Upper lobe of left lung (tissue), 6 donors: ENCODE results near the gene SLC26A11. TPM values are rescaled to one million over a fixed set of nuclear protein-coding genes. Genes with fewer than 3 reads are reported as not detected.

Experiments used
- ATAC-seq, 2 donors: fragments of 200-7000 bp; cut with Tn5 transposase; one replicate each; pipeline ENCODE4 v1.9.1; 2022; ENCODE audit warnings: mild to moderate bottlenecking in 2 of 2, moderate library complexity in 2 of 2; ENCODE audit not compliant: low FRiP score in 2 of 2
- DNase-seq, 2 donors: peaks; one replicate each; pipeline ENCODE4 v3.0.0-alpha.2; 2019 to 2020
- H3K27ac ChIP-seq, 4 donors: fragments of 200-600 bp; sonication (generic); one replicate each; pipeline ENCODE4 v1.5.1; 2016 to 2019
- H3K27me3 ChIP-seq, 4 donors: fragments of 200-600 bp; sonication (generic); one replicate each; pipeline ENCODE4 v1.5.1; 2017 to 2019
- H3K36me3 ChIP-seq, 4 donors: fragments of 200-600 bp; sonication (generic); one replicate each; pipeline ENCODE4 v1.5.1; 2016 to 2019
- H3K4me1 ChIP-seq, 4 donors: fragments of 200-600 bp; sonication (generic); one replicate each; pipeline ENCODE4 v1.5.1; 2018 to 2019
- H3K4me3 ChIP-seq, 4 donors: fragments of 200-600 bp; sonication (generic); one replicate each; pipeline ENCODE4 v1.5.1; 2017 to 2019; ENCODE audit warnings: mild to moderate bottlenecking in 2 of 4, moderate library complexity in 1 of 4
- H3K9me3 ChIP-seq, 4 donors: fragments of 200-600 bp; sonication (generic); one replicate each; pipeline ENCODE4 v1.5.1; 2018 to 2019
- CTCF ChIP-seq, 6 experiments: fragments of 450-650 bp in 4 of 6; fragments of 200-600 bp in 2 of 6; sonication (generic) in 2 of 6; IDR thresholded peaks; one replicate each; pipeline ENCODE4 v1.5.1; 2016 to 2019; ENCODE audit warnings: antibody characterized with exemption in 6 of 6
- EP300 ChIP-seq, 4 donors: sonication (generic); formaldehyde crosslinking; IDR thresholded peaks; one replicate each; pipeline ENCODE4 v1.5.1; 2017; ENCODE audit warnings: antibody characterized with exemption in 4 of 4, control low read depth in 2 of 4
- POLR2A ChIP-seq, 4 donors: fragments of 450-650 bp; IDR thresholded peaks; one replicate each; pipeline ENCODE4 v1.5.1; 2016 to 2017; ENCODE audit warnings: antibody characterized with exemption in 4 of 4, mild to moderate bottlenecking in 2 of 4
- POLR2AphosphoS5 ChIP-seq, 2 donors: sonication (generic); formaldehyde crosslinking; IDR thresholded peaks; one replicate each; pipeline ENCODE4 v1.5.1; 2017; ENCODE audit warnings: antibody characterized with exemption in 2 of 2
- WGBS, 2 donors: methylation state at CpG; one replicate each; pipeline ENCODE4 v1.1.5; 2017 to 2018; 5-methylcytosine and 5-hydroxymethylcytosine counted together
- total RNA-seq, 6 donors: library from RNA; depleted of rRNA in 4 of 6; stranded (reverse); fragments of >200 nt in 4 of 6; gene quantifications; one replicate each; pipeline versions ENCODE4 v1.1.0 to v1.2.1, GENCODE V29; 2016 to 2021
- donor health status: DM: no; HTN: no; CAD: no; lungs with moderate emphysema.
- donor health status: DM: no; HTN: yes; CAD: no; lungs with severe emphysema.

Gene SLC26A11
- total RNA-seq, 6 donors from 2014 or later, result 14.8 to 162 (median 43.1) TPM

GRCh38 chr17:80248001-80248893, 28.0 kb downstream of the SLC26A11 start:
- 90 to 95% methylated on average over 9 to 19 of the region's 23 CpGs for WGBS, 2 donors
- Histone ChIP-seq H3K27ac (no peak overlapping the region), H3K36me3 (peaks cover 9 to 66% (median 44%) of the 10 kb centered on the region in 4 donors), H3K9me3 (no peaks in the 10 kb centered on the region), H3K4me3 (no peak overlapping the region), H3K27me3 (no peaks in the 10 kb centered on the region), H3K4me1 (peaks cover 0 to 4% (median 0%) of the 10 kb centered on the region in 4 donors)
- DNase-seq (peak in 1 of 2 donors; percentile 68), ATAC-seq (no peak)
- TF ChIP-seq POLR2A (IDR thresholded peaks at IDR 0.05) (no peak), POLR2AphosphoS5 (IDR thresholded peaks at IDR 0.05) (no peak), CTCF (IDR thresholded peaks at IDR 0.05) (no peak), EP300 (IDR thresholded peaks at IDR 0.05) (no peak)

GRCh38 chr17:80248894-80249710, 28.9 kb downstream of the SLC26A11 start:
- Histone ChIP-seq H3K4me3 (no peak overlapping the region), H3K27ac (no peak overlapping the region), H3K36me3 (peaks cover 9 to 63% (median 38%) of the 10 kb centered on the region in 4 donors), H3K9me3 (no peaks in the 10 kb centered on the region), H3K4me1 (peaks cover 2 to 12% (median 5%) of the 10 kb centered on the region in 4 donors), H3K27me3 (no peaks in the 10 kb centered on the region)
- ATAC-seq (no peak), DNase-seq (peak in 1 of 2 donors; percentile 71)
- 89 to 93% methylated on average over 19 to 26 of the region's 26 CpGs for WGBS, 2 donors
- TF ChIP-seq CTCF (IDR thresholded peaks at IDR 0.05), result no peak
- no peak for TF ChIP-seq POLR2AphosphoS5 (IDR thresholded peaks at IDR 0.05)
- no peak for TF ChIP-seq POLR2A (IDR thresholded peaks at IDR 0.05)
- TF ChIP-seq EP300 (IDR thresholded peaks at IDR 0.05), result no peak

DNA sequence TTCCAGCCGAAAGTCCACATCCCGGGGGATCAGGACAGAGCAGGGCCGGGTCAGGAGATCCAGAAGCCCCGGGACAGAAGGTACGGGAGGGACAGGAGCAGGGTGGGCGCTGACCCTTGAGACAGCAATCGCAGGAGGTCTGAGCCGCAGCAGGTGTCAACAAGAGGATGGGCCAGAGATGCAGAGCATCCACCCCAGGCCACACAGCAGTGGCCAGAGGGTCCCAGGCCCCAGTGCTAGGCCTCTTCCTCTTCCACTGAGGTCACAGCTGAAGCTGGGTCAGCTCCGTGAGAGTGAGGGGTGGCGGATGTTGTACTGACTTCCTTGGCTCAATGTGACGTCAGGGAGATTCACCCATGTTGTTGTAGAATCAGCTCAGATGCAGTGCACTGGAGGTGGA, 31.7 kb downstream of the SLC26A11 start:
- TF ChIP-seq EP300 (IDR thresholded peaks at IDR 0.05) (no peak), POLR2A (IDR thresholded peaks at IDR 0.05) (no peak), POLR2AphosphoS5 (IDR thresholded peaks at IDR 0.05) (no peak), CTCF (IDR thresholded peaks at IDR 0.05) (no peak)
- Histone ChIP-seq H3K27ac (peak overlapping the region in 1 of 4 donors; percentile 43), H3K4me1 (peaks cover 17 to 32% (median 26%) of the 10 kb centered on the region in 4 donors), H3K9me3 (no peaks in the 10 kb centered on the region), H3K36me3 (peaks cover 4 to 43% (median 18%) of the 10 kb centered on the region in 4 donors), H3K4me3 (no peak overlapping the region), H3K27me3 (no peaks in the 10 kb centered on the region)
- DNase-seq (no peak), ATAC-seq (no peak)
- WGBS, 2 donors, result 89 to 94% methylated on average over 11 of the region's 11 CpGs

DNA sequence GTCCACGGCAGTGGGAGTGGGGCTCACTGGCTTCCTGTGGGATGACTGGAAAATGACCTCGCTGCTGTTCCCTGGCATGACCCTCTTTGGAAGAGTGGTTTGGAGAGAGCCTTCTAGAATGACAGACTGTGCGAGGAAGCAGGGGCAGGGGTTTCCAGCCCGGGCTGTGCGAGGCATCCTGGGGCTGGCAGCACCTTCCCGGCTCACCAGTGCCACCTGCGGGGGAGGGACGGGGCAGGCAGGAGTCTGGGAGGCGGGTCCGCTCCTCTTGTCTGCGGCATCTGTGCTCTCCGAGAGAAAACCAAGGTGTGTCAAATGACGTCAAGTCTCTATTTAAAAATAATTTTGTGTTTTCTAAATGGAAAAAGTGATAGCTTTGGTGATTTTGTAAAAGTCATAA, 32.6 kb downstream of the SLC26A11 start:
- Histone ChIP-seq H3K36me3 (peaks cover 4 to 36% (median 15%) of the 10 kb centered on the region in 4 donors), H3K4me1 (peaks cover 17 to 32% (median 26%) of the 10 kb centered on the region in 4 donors), H3K9me3 (no peaks in the 10 kb centered on the region), H3K4me3 (no peak overlapping the region), H3K27me3 (no peaks in the 10 kb centered on the region), H3K27ac (peak overlapping the region in 1 of 4 donors; percentile 43)
- TF ChIP-seq CTCF (IDR thresholded peaks at IDR 0.05), result peak; percentile 21 to 62 (median 52)
- TF ChIP-seq POLR2A (IDR thresholded peaks at IDR 0.05), result no peak
- TF ChIP-seq POLR2AphosphoS5 (IDR thresholded peaks at IDR 0.05), result no peak
- TF ChIP-seq EP300 (IDR thresholded peaks at IDR 0.05), result no peak
- 32 to 57% methylated on average over 6 to 11 of the region's 13 CpGs for WGBS, 2 donors
- DNase-seq (peak; percentile 85 to 91), ATAC-seq (peak; percentile 63 to 69)
